Measurements from ENCODE around the gene KANSL1L.
A peak's percentile ranks its signal among the peaks of the same experiment; 100 is the strongest.

Gene KANSL1L

DNA sequence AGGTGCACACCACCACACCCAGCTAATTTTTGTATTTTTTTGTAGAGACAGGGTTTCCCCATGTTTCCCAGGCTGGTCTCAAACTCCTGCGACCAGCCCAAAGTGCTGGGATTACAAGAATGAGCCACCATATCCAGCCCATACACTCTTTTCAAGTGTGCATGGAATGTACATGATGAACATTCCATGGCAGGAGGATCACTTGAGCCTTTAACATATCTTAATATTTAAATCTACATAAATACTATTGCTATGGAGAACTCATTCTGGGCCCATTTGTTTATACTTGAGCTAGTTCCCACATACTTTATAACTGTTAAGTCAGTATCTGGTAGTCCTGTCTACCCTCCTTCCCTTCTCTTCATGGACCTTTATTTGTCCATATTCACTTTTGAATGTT, 120.3 kb downstream of the KANSL1L start:
- no peak overlapping the region for H4K8ac ChIP-seq (ENCODE audit: low read length)
- H3K18ac ChIP-seq (ENCODE audit: low read depth in 1 of 2, low read length in 2 of 2): no peak overlapping the region
- H3K9ac ChIP-seq (ENCODE audit: low read length): no peak overlapping the region
- no peak overlapping the region for H3K23ac ChIP-seq (ENCODE audit: low read length in 2 of 2)
- H3K4ac ChIP-seq (ENCODE audit: low read depth in 1 of 2, low read length in 2 of 2): no peak overlapping the region
- H2BK15ac ChIP-seq (ENCODE audit: low read depth, poor library complexity, severe bottlenecking): no peak overlapping the region
- no peak overlapping the region for H2BK12ac ChIP-seq (ENCODE audit: low read length in 2 of 2)
- H2BK120ac ChIP-seq (ENCODE audit: low read depth, low read length): no peak overlapping the region
- peaks cover 6% of the 10 kb centered on the region for H3K9me3 ChIP-seq (ENCODE audit: control insufficient read depth, low read length)
- no peak overlapping the region for H4K91ac ChIP-seq (ENCODE audit: low read length)
- H3K36me3 ChIP-seq (ENCODE audit: control insufficient read depth in 1 of 2, insufficient read depth in 2 of 2, low read depth in 1 of 2, low read length in 2 of 2): peaks cover 7 to 13% of the 10 kb centered on the region in 2 experiments
- H3K14ac ChIP-seq (ENCODE audit: low read length in 2 of 2): no peak overlapping the region
- H3K4me1 ChIP-seq (ENCODE audit: control insufficient read depth, insufficient read depth, low read depth, low read length): no peaks in the 10 kb centered on the region
- H3K27me3 ChIP-seq (ENCODE audit: control insufficient read depth in 1 of 2, insufficient read depth in 1 of 2, low read length in 2 of 2): no peaks in the 10 kb centered on the region
- no peak overlapping the region for H3K4me3 ChIP-seq (ENCODE audit: insufficient read depth in 1 of 2, low read depth in 1 of 2, low read length in 2 of 2)
- no peak for DNase-seq
- 100% methylated on average over 1 of the region's 1 CpG for WGBS
- H3K79me1 ChIP-seq (replicated peaks; ENCODE audit: low read length, poor library complexity, severe bottlenecking): no peaks in the 10 kb centered on the region
- H3K4me2 ChIP-seq (ENCODE audit: low read length, poor library complexity, severe bottlenecking): no peak overlapping the region
- no peak overlapping the region for H2BK5ac ChIP-seq (ENCODE audit: low read depth, low read length, poor library complexity, severe bottlenecking)
- H2AK5ac ChIP-seq (ENCODE audit: low read length, severe bottlenecking): no peak overlapping the region
- no peak overlapping the region for H2AFZ ChIP-seq (ENCODE audit: low read depth, low read length)
- H3K27ac ChIP-seq (ENCODE audit: low read length, poor library complexity, severe bottlenecking): no peak overlapping the region

DNA sequence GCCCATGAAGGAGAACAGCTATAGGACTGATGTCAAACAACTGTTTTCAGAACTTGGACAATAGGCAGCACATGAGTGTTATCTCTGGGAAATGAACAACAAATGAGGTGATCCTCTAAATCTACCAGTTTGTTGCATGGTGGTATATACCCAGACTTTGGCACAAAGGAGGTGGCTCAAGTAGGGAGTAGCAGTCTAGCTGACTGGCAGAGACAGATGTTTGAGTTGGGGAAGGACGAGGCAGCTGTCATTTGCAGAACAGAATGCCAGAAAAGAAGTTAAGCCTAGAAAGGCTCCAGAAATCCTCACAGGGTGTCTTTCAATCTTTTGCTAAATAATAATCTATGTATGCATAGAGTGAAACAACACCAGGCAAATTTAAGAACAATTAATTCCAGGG, 121.4 kb downstream of the KANSL1L start:
- H4K91ac ChIP-seq (ENCODE audit: low read length): no peak overlapping the region
- no peak overlapping the region for H3K9ac ChIP-seq (ENCODE audit: low read length)
- H3K9me3 ChIP-seq (ENCODE audit: control insufficient read depth, low read length): peaks cover 5% of the 10 kb centered on the region
- H3K23ac ChIP-seq (ENCODE audit: low read length in 2 of 2): no peak overlapping the region
- no peak overlapping the region for H3K4me2 ChIP-seq (ENCODE audit: low read length, poor library complexity, severe bottlenecking)
- 100% methylated on average over 1 of the region's 1 CpG for whole genome bisulfite sequencing
- H3K27me3 ChIP-seq (ENCODE audit: control insufficient read depth in 1 of 2, insufficient read depth in 1 of 2, low read length in 2 of 2): no peaks in the 10 kb centered on the region
- H3K79me1 ChIP-seq (replicated peaks; ENCODE audit: low read length, poor library complexity, severe bottlenecking): no peaks in the 10 kb centered on the region
- no peak overlapping the region for H4K8ac ChIP-seq (ENCODE audit: low read length)
- no peak overlapping the region for H2AFZ ChIP-seq (ENCODE audit: low read depth, low read length)
- H3K18ac ChIP-seq (ENCODE audit: low read depth in 1 of 2, low read length in 2 of 2): no peak overlapping the region
- peaks cover 6 to 11% of the 10 kb centered on the region in 2 experiments for H3K36me3 ChIP-seq (ENCODE audit: control insufficient read depth in 1 of 2, insufficient read depth in 2 of 2, low read depth in 1 of 2, low read length in 2 of 2)
- no peak overlapping the region for H2AK5ac ChIP-seq (ENCODE audit: low read length, severe bottlenecking)
- no peak overlapping the region for H2BK120ac ChIP-seq (ENCODE audit: low read depth, low read length)
- H3K27ac ChIP-seq (ENCODE audit: low read length, poor library complexity, severe bottlenecking): no peak overlapping the region
- no peak overlapping the region for H3K4ac ChIP-seq (ENCODE audit: low read depth in 1 of 2, low read length in 2 of 2)
- H2BK15ac ChIP-seq (ENCODE audit: low read depth, poor library complexity, severe bottlenecking): no peak overlapping the region
- H2BK5ac ChIP-seq (ENCODE audit: low read depth, low read length, poor library complexity, severe bottlenecking): no peak overlapping the region
- peak overlapping the region in 1 of 2 experiments; percentile 41 for H3K14ac ChIP-seq (ENCODE audit: low read length in 2 of 2)
- no peak overlapping the region for H2BK12ac ChIP-seq (ENCODE audit: low read length in 2 of 2)
- H3K4me3 ChIP-seq (ENCODE audit: insufficient read depth in 1 of 2, low read depth in 1 of 2, low read length in 2 of 2): no peak overlapping the region
- H3K4me1 ChIP-seq (ENCODE audit: control insufficient read depth, insufficient read depth, low read depth, low read length): no peaks in the 10 kb centered on the region
- no peak for DNase-seq

GRCh38 chr2:210046851-210047500, 124.2 kb downstream of the KANSL1L start:
- Histone ChIP-seq H3K9ac (ENCODE audit: low read length) (no peak overlapping the region), H3K27ac (ENCODE audit: low read length, poor library complexity, severe bottlenecking) (no peak overlapping the region), H3K4me2 (ENCODE audit: low read length, poor library complexity, severe bottlenecking) (no peak overlapping the region), H3K14ac (ENCODE audit: low read length in 2 of 2) (no peak overlapping the region), H2BK12ac (ENCODE audit: low read length in 2 of 2) (no peak overlapping the region), H3K36me3 (ENCODE audit: control insufficient read depth in 1 of 2, insufficient read depth in 2 of 2, low read depth in 1 of 2, low read length in 2 of 2) (peaks cover 5 to 6% of the 10 kb centered on the region in 2 experiments), H2BK120ac (ENCODE audit: low read depth, low read length) (no peak overlapping the region), H2BK15ac (ENCODE audit: low read depth, poor library complexity, severe bottlenecking) (no peak overlapping the region), H2AK5ac (ENCODE audit: low read length, severe bottlenecking) (no peak overlapping the region), H3K79me1 (replicated peaks; ENCODE audit: low read length, poor library complexity, severe bottlenecking) (no peaks in the 10 kb centered on the region), H4K8ac (ENCODE audit: low read length) (no peak overlapping the region), H2BK5ac (ENCODE audit: low read depth, low read length, poor library complexity, severe bottlenecking) (no peak overlapping the region), H3K18ac (ENCODE audit: low read depth in 1 of 2, low read length in 2 of 2) (no peak overlapping the region), H3K4ac (ENCODE audit: low read depth in 1 of 2, low read length in 2 of 2) (no peak overlapping the region), H2AFZ (ENCODE audit: low read depth, low read length) (no peak overlapping the region), H3K4me3 (ENCODE audit: insufficient read depth in 1 of 2, low read depth in 1 of 2, low read length in 2 of 2) (no peak overlapping the region), H3K9me3 (ENCODE audit: control insufficient read depth, low read length) (no peaks in the 10 kb centered on the region), H3K27me3 (ENCODE audit: control insufficient read depth in 1 of 2, insufficient read depth in 1 of 2, low read length in 2 of 2) (no peaks in the 10 kb centered on the region), H3K23ac (ENCODE audit: low read length in 2 of 2) (peak overlapping the region in 1 of 2 experiments; percentile 59), H3K4me1 (ENCODE audit: control insufficient read depth, insufficient read depth, low read depth, low read length) (no peaks in the 10 kb centered on the region), H4K91ac (ENCODE audit: low read length) (no peak overlapping the region)
- no peak for DNase-seq
- WGBS: 100% methylated on average over 2 of the region's 2 CpGs

- no peak for DNase-seq
- Histone ChIP-seq H2AFZ (ENCODE audit: low read depth, low read length) (no peak overlapping the region), H4K91ac (ENCODE audit: low read length) (no peak overlapping the region), H4K8ac (ENCODE audit: low read length) (no peak overlapping the region), H3K23ac (ENCODE audit: low read length in 2 of 2) (no peak overlapping the region), H2BK5ac (ENCODE audit: low read depth, low read length, poor library complexity, severe bottlenecking) (no peak overlapping the region), H2BK15ac (ENCODE audit: low read depth, poor library complexity, severe bottlenecking) (no peak overlapping the region), H3K27me3 (ENCODE audit: control insufficient read depth in 1 of 2, insufficient read depth in 1 of 2, low read length in 2 of 2) (no peaks in the 10 kb centered on the region), H3K9ac (ENCODE audit: low read length) (no peak overlapping the region), H3K4me3 (ENCODE audit: insufficient read depth in 1 of 2, low read depth in 1 of 2, low read length in 2 of 2) (no peak overlapping the region), H3K18ac (ENCODE audit: low read depth in 1 of 2, low read length in 2 of 2) (no peak overlapping the region), H3K4ac (ENCODE audit: low read depth in 1 of 2, low read length in 2 of 2) (no peak overlapping the region), H3K4me1 (ENCODE audit: control insufficient read depth, insufficient read depth, low read depth, low read length) (no peaks in the 10 kb centered on the region), H3K36me3 (ENCODE audit: control insufficient read depth in 1 of 2, insufficient read depth in 2 of 2, low read depth in 1 of 2, low read length in 2 of 2) (peaks cover 2 to 12% of the 10 kb centered on the region in 2 experiments), H2AK5ac (ENCODE audit: low read length, severe bottlenecking) (no peak overlapping the region), H3K79me1 (replicated peaks; ENCODE audit: low read length, poor library complexity, severe bottlenecking) (no peaks in the 10 kb centered on the region), H3K27ac (ENCODE audit: low read length, poor library complexity, severe bottlenecking) (no peak overlapping the region), H3K14ac (ENCODE audit: low read length in 2 of 2) (no peak overlapping the region), H3K4me2 (ENCODE audit: low read length, poor library complexity, severe bottlenecking) (no peak overlapping the region), H2BK120ac (ENCODE audit: low read depth, low read length) (no peak overlapping the region), H2BK12ac (ENCODE audit: low read length in 2 of 2) (no peak overlapping the region), H3K9me3 (ENCODE audit: control insufficient read depth, low read length) (no peaks in the 10 kb centered on the region)
- WGBS: 100% methylated on average over 1 of the region's 3 CpGs
Observed at GRCh38 chr2:210038078-210038477, 133.1 kb downstream of the KANSL1L start.

Measured in mesenchymal stem cell (in vitro differentiated cells and primary cell).